ENCODE results near the gene PSMA5.

The PSMA5 gene

DNA sequence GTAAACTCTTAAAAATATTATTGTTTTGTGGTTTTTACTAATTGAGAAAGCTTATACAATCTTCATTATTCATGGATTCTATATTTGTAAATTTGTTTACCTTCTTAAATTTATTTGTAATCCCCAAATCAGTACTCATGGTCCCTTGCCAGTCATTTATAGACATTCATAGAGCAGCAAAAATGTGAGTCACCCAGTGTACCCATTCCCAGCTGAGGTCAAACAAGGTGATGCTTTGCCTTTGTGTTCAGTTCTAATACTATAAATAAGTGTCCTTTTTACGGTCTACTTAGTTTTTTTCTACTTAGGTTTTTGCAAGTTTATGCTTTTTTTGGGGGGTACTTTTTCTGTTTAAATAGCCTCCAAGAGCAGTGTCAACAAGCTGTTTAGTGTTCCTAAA, 64.6 kb downstream of the PSMA5 start:
- H3K4me3 ChIP-seq (ENCODE audit: low read depth, low read length), result no peak overlapping the region
- in situ Hi-C loops (cut with HindIII; ENCODE audit: low sequenced_read_pairs), result no loop called here
- TF ChIP-seq, protein P1, sequence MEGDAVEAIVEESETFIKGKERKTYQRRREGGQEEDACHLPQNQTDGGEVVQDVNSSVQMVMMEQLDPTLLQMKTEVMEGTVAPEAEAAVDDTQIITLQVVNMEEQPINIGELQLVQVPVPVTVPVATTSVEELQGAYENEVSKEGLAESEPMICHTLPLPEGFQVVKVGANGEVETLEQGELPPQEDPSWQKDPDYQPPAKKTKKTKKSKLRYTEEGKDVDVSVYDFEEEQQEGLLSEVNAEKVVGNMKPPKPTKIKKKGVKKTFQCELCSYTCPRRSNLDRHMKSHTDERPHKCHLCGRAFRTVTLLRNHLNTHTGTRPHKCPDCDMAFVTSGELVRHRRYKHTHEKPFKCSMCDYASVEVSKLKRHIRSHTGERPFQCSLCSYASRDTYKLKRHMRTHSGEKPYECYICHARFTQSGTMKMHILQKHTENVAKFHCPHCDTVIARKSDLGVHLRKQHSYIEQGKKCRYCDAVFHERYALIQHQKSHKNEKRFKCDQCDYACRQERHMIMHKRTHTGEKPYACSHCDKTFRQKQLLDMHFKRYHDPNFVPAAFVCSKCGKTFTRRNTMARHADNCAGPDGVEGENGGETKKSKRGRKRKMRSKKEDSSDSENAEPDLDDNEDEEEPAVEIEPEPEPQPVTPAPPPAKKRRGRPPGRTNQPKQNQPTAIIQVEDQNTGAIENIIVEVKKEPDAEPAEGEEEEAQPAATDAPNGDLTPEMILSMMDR (IDR thresholded peaks at IDR 0.05; ENCODE audit: low read depth, low read length, missing control alignments), result no peak
- DNase-seq (ENCODE audit: low read depth), result no peak

DNA sequence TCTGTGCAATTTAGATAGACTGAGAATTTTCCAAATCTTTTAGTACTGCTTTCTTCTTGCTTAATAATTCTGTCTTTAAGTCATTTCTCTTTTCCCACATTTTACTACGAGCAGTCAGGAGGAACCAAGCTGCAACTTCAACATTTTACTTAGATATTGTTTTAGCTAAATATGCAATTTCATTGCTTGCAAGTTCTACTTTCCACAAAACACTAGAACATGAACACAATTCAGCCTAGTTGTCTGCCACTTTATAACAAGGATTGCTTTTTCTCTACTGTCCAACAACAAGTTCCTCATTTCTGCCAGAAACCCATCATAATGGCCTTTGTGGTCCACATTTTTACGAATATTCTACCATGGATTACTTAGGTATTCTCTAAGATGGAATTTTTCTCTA, 65.2 kb downstream of the PSMA5 start:
- no peak overlapping the region for H3K4me3 ChIP-seq (ENCODE audit: low read depth, low read length)
- TF ChIP-seq, protein P1 (IDR thresholded peaks at IDR 0.05; ENCODE audit: low read depth, low read length, missing control alignments), result no peak
- no peak for DNase-seq (ENCODE audit: low read depth)
- in situ Hi-C loops (cut with HindIII; ENCODE audit: low sequenced_read_pairs), result no loop called here

GRCh38 chr1:109357616-109358015, 68.6 kb downstream of the PSMA5 start:
- in situ Hi-C loops (cut with HindIII; ENCODE audit: low sequenced_read_pairs), result no loop called here
- TF ChIP-seq, protein P1 (IDR thresholded peaks at IDR 0.05; ENCODE audit: low read depth, low read length, missing control alignments), result no peak
- H3K4me3 ChIP-seq (ENCODE audit: low read depth, low read length), result no peak overlapping the region
- no peak for DNase-seq (ENCODE audit: low read depth)

GRCh38 chr1:109356915-109357314, 69.3 kb downstream of the PSMA5 start:
- H3K4me3 ChIP-seq (ENCODE audit: low read depth, low read length), result no peak overlapping the region
- in situ Hi-C loops (cut with HindIII; ENCODE audit: low sequenced_read_pairs), result no loop called here
- no peak for DNase-seq (ENCODE audit: low read depth)
- TF ChIP-seq, protein P1 (IDR thresholded peaks at IDR 0.05; ENCODE audit: low read depth, low read length, missing control alignments), result no peak

DNA sequence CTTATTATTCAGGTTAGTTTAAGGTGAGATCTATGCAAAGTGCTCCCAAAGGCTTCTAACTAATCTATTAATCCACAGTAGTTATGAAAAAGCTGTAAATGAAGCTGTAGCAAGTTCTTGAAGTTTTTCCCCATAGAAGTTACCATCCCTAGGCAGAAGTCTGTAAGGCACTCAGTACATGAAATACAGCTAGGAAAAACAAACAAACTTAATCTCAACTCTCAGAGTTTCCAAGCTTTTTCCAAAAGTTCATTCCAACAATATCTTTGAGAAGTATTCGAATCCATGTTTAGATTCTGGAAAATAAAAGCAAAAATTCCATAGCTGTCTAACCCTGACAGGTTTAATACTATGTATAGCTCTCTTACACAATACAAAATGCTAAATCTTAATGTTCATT, 69.7 kb downstream of the PSMA5 start:
- TF ChIP-seq, protein P1 (IDR thresholded peaks at IDR 0.05; ENCODE audit: low read depth, low read length, missing control alignments), result no peak
- in situ Hi-C loops (cut with HindIII; ENCODE audit: low sequenced_read_pairs), result no loop called here
- DNase-seq (ENCODE audit: low read depth), result no peak
- no peak overlapping the region for H3K4me3 ChIP-seq (ENCODE audit: low read depth, low read length)

- DNase-seq (ENCODE audit: low read depth), result no peak
- in situ Hi-C loops (cut with HindIII; ENCODE audit: low sequenced_read_pairs), result no loop called here
- H3K4me3 ChIP-seq (ENCODE audit: low read depth, low read length), result no peak overlapping the region
- TF ChIP-seq, protein P1 (IDR thresholded peaks at IDR 0.05; ENCODE audit: low read depth, low read length, missing control alignments), result no peak
These were observed 71.3 kb downstream of the PSMA5 start for GRCh38 chr1:109354929-109355328.

DNA sequence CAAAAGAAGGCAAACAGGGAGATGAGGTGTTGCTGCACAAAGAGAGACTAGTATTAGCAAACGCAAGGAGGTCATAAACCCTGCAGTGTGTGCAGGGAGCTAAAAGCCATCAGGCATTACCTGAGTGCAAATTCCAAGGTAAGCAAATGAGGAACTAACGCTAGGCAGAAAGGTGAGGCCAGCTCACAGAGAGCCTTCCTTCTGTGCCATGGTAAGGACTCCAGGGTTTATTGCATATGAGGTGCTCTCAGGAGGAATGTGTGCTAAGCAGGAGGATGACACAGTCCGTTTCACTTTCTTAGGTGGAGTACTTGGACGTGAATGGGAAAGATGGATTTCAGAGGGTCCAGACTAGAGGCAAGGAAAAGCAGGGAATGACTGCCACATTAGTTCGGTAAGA, 74.8 kb downstream of the PSMA5 start:
- TF ChIP-seq, protein P1 (IDR thresholded peaks at IDR 0.05; ENCODE audit: low read depth, low read length, missing control alignments), result no peak
- DNase-seq (ENCODE audit: low read depth), result no peak
- in situ Hi-C loops (cut with HindIII; ENCODE audit: low sequenced_read_pairs), result no loop called here
- no peak overlapping the region for H3K4me3 ChIP-seq (ENCODE audit: low read depth, low read length)

Data from astrocyte of the cerebellum (primary cell).